Neuron (in vitro differentiated cells): ENCODE results near the gene SH2D2A.

Experiments
- H2AFZ ChIP-seq: one replicate; pipeline ENCODE4 v1.6.1; 2013; ENCODE audit warnings: low read depth, mild to moderate bottlenecking, inconsistent platforms, low read length, moderate library complexity
- H3K27me3 ChIP-seq: one replicate; pipeline ENCODE4 v1.6.1; 2013; ENCODE audit warnings: low read length; ENCODE audit not compliant: insufficient read depth
- H3K36me3 ChIP-seq: one replicate; pipeline ENCODE4 v1.6.1; 2013; ENCODE audit warnings: low read length; ENCODE audit not compliant: insufficient read depth
- H3K4me1 ChIP-seq: one replicate; pipeline ENCODE4 v1.6.1; 2013; ENCODE audit warnings: low read length; ENCODE audit not compliant: insufficient read depth
- H3K4me3 ChIP-seq: 2 replicates; pipeline ENCODE4 v1.5.1; 2013; ENCODE audit warnings: mild to moderate bottlenecking, low read length, moderate library complexity
- H3K9me3 ChIP-seq: one replicate; pipeline ENCODE4 v1.6.1; 2013; ENCODE audit warnings: low read length

Gene SH2D2A

DNA sequence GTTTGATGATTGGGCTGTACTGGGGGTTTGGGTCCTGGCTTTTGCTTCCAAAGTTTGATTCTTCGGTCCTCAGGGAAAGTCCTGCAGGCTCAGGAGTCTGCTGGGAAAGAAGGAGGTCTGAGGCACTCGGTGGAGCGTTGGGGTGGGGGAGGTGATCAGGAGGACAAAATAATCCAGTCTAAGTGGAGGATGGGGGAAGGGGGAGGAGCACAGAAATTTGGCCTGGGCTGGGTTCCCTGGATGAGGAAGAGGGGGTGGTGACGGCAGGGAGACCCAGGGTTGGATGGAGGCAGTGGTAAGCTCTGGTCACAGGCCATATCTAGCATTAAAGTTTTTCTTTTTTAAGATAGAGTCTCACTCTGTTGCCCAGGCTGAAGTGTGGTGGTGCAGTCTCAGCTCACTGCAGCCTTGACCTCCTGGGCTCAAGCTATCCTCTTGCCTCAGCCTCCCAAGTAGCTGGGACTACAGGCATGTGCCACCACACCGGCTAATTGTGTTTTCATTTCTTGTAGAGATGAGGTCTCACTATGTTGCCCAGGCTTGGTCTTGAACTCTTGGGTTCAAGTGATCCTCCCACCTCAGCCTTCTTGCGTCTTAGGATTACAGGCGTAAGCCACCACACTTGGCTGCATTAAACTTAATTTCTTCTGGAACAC, 6.8 kb downstream of the SH2D2A start:
- H3K4me1 ChIP-seq, result peaks cover 5% of the 10 kb centered on the region
- H3K36me3 ChIP-seq, result no peaks in the 10 kb centered on the region
- H3K9me3 ChIP-seq, result no peaks in the 10 kb centered on the region
- H3K4me3 ChIP-seq, result no peak overlapping the region
- no peak overlapping the region for H2AFZ ChIP-seq
- peaks cover 16% of the 10 kb centered on the region for H3K27me3 ChIP-seq

DNA sequence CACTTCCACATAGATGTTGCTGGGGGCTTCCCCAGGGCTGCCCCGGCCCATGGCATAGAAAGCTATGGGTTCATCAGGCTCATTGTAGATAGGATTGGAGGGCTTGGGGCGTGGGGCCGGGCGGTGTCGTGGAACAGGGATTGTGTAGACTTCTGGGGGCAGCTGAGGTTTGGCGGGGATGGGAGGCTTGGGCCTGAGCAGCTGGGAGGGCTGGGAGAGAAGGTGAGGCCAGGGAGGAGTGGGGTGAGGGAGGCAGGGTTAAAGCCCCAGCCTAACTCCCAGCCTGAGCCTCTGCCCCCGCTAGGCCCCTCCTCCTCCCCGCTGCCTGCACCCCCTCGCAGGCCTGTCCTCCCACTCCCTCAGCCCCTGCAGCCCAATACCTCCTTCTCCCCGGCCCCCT, 7.4 kb downstream of the SH2D2A start:
- H3K4me1 ChIP-seq, result peaks cover 3% of the 10 kb centered on the region
- no peaks in the 10 kb centered on the region for H3K36me3 ChIP-seq
- peaks cover 10% of the 10 kb centered on the region for H3K27me3 ChIP-seq
- H3K9me3 ChIP-seq, result no peaks in the 10 kb centered on the region
- H2AFZ ChIP-seq, result no peak overlapping the region
- no peak overlapping the region for H3K4me3 ChIP-seq

DNA sequence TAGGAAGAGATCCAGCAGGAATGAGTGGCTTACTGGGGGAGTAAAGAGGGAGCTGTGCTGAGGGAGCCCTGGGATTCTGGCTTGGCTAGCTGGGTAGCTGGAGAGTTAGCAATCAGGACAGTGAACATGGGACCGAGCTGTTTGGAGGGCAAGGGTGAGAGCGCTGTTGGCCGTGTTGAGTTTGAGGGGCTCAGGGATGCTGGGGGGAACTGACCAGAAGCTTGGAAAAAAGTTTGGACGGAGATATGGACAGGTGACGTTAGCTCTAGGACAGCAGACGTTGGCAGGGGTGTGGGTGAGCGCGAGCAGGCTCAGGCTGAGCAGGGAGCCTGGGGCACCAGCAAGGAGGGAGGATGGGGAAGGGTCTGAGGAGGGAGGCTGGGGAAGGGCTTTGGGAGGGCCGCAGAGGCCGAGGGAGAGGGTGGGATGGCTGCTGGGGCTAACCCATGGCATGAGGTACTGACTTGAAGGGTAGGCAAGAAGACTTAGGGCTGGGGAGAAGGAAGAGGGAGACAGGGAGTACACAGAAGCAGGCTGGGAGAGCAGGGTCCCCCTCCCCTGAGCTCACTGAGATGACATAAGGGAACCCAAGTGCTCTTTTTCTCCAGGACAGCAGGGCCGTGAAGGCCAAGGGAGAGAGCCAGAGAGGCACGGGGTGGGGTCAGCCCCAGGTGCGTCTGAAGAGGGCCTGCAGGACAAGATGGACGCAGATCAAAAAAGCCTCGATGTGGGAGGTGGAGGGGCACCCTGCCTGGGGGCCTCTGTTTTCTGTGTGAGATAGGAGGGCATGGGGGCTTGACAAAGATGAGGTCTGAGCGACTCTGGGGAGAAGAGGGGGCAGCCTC, 8.2 kb downstream of the SH2D2A start:
- no peaks in the 10 kb centered on the region for H3K4me1 ChIP-seq
- no peak overlapping the region for H3K4me3 ChIP-seq
- H2AFZ ChIP-seq, result no peak overlapping the region
- H3K27me3 ChIP-seq, result peaks cover 2% of the 10 kb centered on the region
- no peaks in the 10 kb centered on the region for H3K36me3 ChIP-seq
- no peaks in the 10 kb centered on the region for H3K9me3 ChIP-seq

DNA sequence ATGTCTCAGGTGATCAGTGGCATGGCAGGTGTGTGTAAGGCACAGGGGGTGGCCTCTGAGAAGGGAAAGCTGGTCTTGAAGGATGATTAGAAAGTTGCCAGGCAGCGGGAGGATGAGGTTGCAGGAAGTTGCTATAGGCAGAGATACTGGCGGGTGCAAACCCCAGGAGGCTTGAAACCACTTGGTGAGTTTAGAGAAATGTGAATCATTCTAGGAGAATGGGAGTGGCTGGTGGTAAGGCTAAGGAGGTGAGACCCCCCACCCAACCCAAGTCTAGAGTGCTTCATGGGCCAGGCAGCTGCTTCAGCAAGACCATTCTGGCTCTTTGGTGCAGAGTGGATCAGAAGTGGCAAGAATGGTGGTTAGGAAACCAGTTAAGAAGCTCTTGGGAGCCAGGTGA, 9.0 kb downstream of the SH2D2A start:
- H3K4me1 ChIP-seq, result no peaks in the 10 kb centered on the region
- no peaks in the 10 kb centered on the region for H3K9me3 ChIP-seq
- H3K27me3 ChIP-seq, result no peaks in the 10 kb centered on the region
- H3K4me3 ChIP-seq, result no peak overlapping the region
- H3K36me3 ChIP-seq, result no peaks in the 10 kb centered on the region
- no peak overlapping the region for H2AFZ ChIP-seq

DNA sequence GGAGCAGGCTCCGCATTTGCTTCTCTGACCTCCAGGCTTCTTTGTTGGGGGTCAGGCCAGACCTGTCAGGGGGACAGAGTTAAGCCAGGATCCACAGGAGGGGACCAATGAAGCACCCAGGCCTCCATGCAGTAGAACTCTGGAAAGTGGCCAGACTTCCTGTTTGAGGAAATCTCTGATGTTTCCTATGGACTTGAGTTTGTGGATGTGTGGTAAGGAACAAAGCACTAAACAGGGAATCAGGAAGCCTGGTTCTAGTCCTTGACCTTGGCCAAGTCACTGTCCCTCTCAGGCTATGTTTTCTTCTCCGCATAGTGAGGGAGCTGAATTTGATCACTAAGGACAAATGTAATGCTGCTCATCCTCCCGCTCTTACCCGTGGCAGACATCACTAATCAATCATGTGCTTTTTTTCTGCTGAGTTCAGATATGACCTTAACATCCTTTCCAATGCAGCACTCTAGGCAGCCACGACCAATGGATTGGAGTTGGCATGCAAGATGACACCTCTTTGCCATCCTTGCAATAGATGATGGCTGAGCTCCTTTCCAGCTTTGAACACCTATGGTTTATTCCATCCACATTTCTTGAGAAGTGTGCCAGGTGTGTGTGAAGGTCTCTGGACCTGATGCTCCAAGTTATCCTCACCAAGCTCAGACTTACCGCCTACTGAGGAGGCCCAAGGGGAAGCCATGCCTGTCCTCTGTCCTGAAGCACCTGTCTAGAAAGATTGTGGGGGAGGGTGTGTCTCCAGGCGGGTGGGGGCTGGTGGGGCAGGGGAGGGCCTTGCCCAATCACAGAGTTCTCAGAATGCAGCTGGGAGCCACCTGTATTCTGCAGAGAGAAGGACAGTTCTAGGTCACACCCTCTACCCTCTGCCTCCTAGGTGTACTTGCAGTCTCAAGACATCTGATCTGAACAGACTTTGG, 9.9 kb downstream of the SH2D2A start:
- H3K36me3 ChIP-seq, result peaks cover 5% of the 10 kb centered on the region
- no peaks in the 10 kb centered on the region for H3K4me1 ChIP-seq
- no peak overlapping the region for H2AFZ ChIP-seq
- no peaks in the 10 kb centered on the region for H3K9me3 ChIP-seq
- no peaks in the 10 kb centered on the region for H3K27me3 ChIP-seq
- H3K4me3 ChIP-seq, result no peak overlapping the region

DNA sequence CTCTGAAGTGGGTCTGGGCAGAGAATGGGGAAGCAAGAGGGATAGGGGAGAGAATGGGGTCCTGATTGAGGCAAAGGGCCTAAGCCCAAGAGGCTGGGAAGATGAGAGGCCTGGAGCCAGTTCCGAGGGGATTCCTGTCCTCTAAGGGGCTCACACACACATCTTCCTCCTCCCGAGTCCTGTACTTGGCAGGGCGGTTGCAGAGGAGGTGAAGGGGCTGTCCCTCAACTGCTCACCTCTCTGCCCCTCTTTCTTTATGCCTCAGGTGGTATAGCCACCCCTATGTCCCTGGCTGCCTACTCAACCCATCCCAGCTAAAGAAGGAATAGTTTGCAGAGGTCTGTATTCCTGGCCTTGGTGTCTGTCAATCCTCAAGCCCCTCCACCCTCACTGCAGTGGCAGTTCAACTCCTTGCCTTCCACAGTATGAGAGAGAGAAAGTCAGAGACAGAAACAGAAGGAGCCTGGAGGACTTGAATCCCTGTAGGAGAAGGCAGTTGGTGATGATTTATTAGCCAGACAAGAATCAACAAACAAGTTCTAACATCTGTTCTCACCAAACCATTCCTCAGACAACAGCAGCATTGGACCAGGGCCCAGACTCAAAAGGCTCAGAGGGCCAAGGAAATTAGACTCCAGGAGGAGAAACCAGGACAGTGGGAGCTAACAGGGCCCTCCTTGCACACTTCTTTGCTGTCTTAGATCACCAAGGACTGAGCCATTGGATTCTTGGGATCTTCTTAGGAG, 10.7 kb downstream of the SH2D2A start:
- Histone ChIP-seq H3K9me3 (no peaks in the 10 kb centered on the region), H3K27me3 (no peaks in the 10 kb centered on the region), H3K36me3 (peaks cover 8% of the 10 kb centered on the region), H3K4me1 (no peaks in the 10 kb centered on the region), H3K4me3 (no peak overlapping the region), H2AFZ (no peak overlapping the region)

DNA sequence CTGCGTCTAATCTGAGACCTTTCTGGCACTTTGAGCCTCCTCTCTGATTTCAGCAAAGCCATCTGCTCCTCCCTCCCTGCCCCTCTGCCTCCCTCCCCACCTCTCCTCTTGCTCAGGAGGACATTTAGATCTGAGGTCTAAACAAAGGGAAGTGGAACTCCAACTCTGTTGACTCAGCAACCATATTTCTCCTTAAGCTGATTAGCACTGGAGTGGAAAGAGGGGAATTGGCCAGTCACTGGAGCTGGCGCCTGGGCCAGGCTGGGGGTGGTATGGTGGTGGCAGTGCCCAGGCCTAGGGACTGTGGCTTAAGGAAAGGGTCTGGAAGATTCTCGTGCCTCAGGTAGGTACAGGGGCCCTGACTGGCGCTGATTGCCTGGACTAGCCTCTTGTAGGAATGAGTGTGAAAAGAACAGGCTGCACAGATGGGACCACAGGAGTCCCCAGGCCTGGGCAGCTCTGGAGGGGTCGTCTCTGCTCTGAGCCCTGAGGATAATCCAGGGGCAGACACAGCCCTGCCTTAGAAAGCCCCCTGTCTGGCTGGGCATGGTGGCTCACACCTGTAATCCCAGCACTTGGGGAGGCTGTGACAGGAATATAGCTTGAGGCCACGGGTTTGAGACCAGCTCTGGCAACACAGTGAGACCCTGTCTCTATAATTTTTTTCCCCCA, 11.9 kb downstream of the SH2D2A start:
- Histone ChIP-seq H3K4me3 (no peak overlapping the region), H2AFZ (no peak overlapping the region), H3K27me3 (no peaks in the 10 kb centered on the region), H3K36me3 (peaks cover 19% of the 10 kb centered on the region), H3K4me1 (no peaks in the 10 kb centered on the region), H3K9me3 (no peaks in the 10 kb centered on the region)

DNA sequence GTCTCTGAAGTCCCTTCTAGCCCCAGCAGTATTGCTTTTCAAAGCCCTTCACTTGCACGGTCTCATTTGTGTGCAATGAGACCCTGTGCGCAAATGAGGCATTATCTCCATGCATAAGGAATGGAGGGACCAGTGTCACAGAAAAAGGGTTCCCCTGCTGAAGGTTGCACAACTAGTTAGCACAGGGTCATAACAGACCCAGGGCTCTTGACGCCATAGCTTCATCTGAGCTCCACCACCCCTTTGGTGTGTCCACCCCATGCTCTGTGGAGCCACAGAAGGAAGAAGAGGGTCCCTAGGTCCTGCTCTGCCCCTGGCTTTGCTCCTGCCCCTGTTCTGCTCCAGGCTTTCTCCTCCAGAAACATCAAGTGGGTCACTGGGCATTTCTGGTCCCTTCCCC, 12.6 kb downstream of the SH2D2A start:
- Histone ChIP-seq H3K27me3 (no peaks in the 10 kb centered on the region), H3K9me3 (no peaks in the 10 kb centered on the region), H3K4me3 (no peak overlapping the region)

DNA sequence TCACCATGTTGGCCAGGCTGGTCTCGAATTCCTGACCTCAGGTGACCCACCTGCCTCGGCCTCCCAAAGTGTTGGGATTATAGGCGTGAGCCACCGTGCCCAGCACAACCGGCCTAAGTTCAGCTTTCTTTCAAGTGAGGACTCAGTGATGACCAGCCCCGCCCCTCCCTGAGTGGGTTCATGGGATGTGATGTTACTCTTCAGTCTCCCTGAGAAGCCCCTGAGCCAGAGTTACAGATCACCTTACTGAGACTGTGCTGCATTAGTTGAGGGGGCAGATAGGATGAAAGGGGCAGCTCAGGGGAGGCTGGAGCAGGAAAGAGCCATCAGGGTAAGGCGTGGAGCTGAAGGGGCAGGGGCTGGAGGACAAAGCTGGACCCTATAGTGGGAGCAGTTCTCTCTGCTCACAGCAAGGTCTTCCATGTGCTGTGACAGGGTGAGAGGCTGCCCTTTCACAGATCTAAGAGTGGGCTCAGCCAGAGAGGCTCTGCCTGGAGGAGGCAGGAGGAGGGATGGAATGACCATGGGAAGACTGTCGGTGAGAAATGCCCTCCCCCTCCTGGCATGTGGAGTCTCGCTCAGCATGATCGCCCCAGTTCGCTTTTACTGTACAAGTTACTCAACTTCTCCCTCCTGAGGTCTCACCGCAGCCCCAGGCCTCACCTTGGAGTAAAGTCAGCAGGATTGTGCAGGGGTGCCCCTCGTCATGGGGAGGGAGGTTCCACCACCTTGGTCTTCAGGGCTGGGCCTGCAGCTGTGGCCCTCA, 13.4 kb downstream of the SH2D2A start:
- no peaks in the 10 kb centered on the region for H3K4me1 ChIP-seq
- no peak overlapping the region for H2AFZ ChIP-seq
- H3K4me3 ChIP-seq, result no peak overlapping the region
- H3K9me3 ChIP-seq, result no peaks in the 10 kb centered on the region
- H3K36me3 ChIP-seq, result peaks cover 32% of the 10 kb centered on the region
- H3K27me3 ChIP-seq, result no peaks in the 10 kb centered on the region

More for the DNA sequence above, 12.6 kb downstream of the SH2D2A start:
- H2AFZ ChIP-seq, result no peak overlapping the region
- no peaks in the 10 kb centered on the region for H3K4me1 ChIP-seq
- peaks cover 26% of the 10 kb centered on the region for H3K36me3 ChIP-seq

DNA sequence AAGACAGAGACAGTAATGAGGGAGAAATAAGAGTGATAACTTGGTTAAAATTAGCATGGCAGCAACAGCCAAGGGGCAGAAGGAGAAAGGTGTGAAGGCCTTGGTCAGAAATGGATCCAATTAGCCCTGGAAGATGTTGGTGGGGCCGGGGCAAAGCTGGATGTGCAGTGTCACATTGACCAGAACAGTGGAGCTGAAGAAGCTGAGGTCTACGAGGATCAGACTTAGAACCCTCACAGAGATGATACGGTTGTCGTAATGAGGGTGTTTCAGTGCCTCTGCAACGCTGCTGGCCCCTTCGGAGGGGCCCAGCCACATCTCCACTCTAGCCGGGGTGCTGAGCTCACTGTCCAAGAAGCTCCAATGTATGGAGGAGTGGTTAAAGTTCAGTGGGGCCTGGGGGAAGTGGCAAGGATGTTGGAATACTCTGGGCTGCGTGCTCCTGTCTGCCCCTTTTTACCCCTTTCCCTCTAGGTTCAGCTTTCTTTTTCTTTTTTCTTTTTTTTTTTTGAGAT, 14.2 kb downstream of the SH2D2A start:
- Histone ChIP-seq H3K4me1 (no peaks in the 10 kb centered on the region), H3K9me3 (no peaks in the 10 kb centered on the region), H3K36me3 (peaks cover 40% of the 10 kb centered on the region), H3K27me3 (no peaks in the 10 kb centered on the region), H3K4me3 (no peak overlapping the region), H2AFZ (no peak overlapping the region)

DNA sequence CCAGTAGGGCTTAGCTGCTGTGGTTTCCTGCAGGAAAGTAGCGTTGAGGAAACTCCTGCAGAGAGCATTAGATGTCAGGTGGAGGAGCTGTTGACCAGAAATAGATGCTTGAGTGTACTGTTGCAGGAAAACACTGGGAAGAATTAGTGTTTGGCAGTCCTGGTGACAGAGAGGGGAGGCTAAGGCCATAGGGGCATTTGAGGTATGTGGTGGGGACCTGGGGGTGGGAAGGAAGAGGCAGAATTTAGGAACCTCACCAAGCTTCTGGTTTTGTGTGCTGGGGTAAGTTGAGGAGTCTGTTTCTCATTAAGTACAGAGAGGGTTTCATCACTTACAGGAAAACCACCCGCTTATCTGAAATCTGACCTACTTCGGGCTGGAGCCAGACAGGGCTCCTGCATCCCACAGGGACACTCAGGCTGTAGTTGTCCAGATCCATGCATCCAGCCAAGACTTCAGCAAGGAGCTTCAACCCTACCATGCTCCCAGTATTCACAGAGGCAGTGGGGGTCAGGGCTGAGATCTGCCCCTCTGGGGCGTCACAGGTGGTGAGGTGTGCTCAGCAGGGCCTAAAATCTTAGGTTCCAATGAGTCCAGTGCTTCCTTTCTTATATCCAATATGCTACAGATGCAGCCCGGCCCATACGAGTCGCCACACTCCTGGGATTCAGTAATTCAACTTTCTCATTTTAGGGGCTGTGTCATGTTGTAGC, 15.1 kb downstream of the SH2D2A start:
- Histone ChIP-seq H3K9me3 (no peaks in the 10 kb centered on the region), H3K27me3 (no peaks in the 10 kb centered on the region), H3K4me1 (no peaks in the 10 kb centered on the region), H2AFZ (no peak overlapping the region), H3K36me3 (peaks cover 48% of the 10 kb centered on the region), H3K4me3 (no peak overlapping the region)
